HepG2 (cell line): ENCODE results near the gene NELL1. TPM values are rescaled to one million over a fixed set of nuclear protein-coding genes. Genes with fewer than 3 reads are reported as not detected.

Experiments
- ATAC-seq: fragments of 200-7000 bp; cut with Tn5 transposase; 3 replicates; pipeline ENCODE4 v1.9.1; 2020; ENCODE audit warnings: mild to moderate bottlenecking, moderate library complexity
- BruUV-seq: library from RNA; stranded (reverse); fragments of 400-500 nt; replicated peaks from 2 replicates; lab custom pipeline; 2021; lab: Mats Ljungman, UMichigan
- CTCF ChIA-PET: fragments of 300-600 bp; formaldehyde crosslinking; extraction: SDS; loops from one replicate; lab custom pipeline; 2021; ENCODE audit warnings: low total read pairs, inconsistent platforms, low intra/inter-chr PET ratio; lab: Yijun Ruan, JAX
- POLR2A ChIA-PET: fragments of 350-600 bp; sonication (Branson Sonifier 250); formaldehyde crosslinking; loops from one replicate; lab custom pipeline; 2020; ENCODE audit warnings: antibody characterized with exemption, inconsistent platforms; lab: Yijun Ruan, JAX
- DNase-seq: peaks from one replicate; pipeline ENCODE4 v3.0.0-alpha.2; 2015; ENCODE audit warnings: low spot score
- FAIRE-seq: peaks from 3 replicates; lab custom pipeline; 2011; peaks lifted over from hg19 to GRCh38; lab: Jason Lieb, UNC
- H2AFZ ChIP-seq: one replicate; pipeline ENCODE4 v1.6.1; 2011; ENCODE audit warnings: low read length, inconsistent platforms
- H3K27ac ChIP-seq: fragments of 300-600 bp; 3 replicates; pipeline ENCODE4 v1.8.0; 2011; ENCODE audit warnings: mixed run types, mild to moderate bottlenecking, mixed read lengths, low read length, inconsistent platforms; ENCODE audit not compliant: insufficient read depth; ENCODE audit errors: extremely low read length
- H3K27me3 ChIP-seq, 2 experiments: fragments of 200-600 bp in 1 of 2; 2 replicates in 1 of 2; 3 replicates in 1 of 2; pipeline versions ENCODE4 v1.6.0 to v1.8.0; 2011; ENCODE audit warnings: low read length in 2 of 2, mild to moderate bottlenecking in 2 of 2, moderate library complexity in 2 of 2, inconsistent platforms in 1 of 2; ENCODE audit not compliant: insufficient read depth in 2 of 2, control insufficient read depth in 1 of 2
- H3K36me3 ChIP-seq, 2 experiments: fragments of 200-600 bp in 1 of 2; replicated peaks in 1 of 2; 2 replicates in 1 of 2; 3 replicates in 1 of 2; pipeline versions ENCODE4 v1.5.1 to v1.8.0; 2011; ENCODE audit warnings: low read length in 2 of 2, inconsistent platforms in 1 of 2; ENCODE audit not compliant: insufficient read depth in 2 of 2, control insufficient read depth in 1 of 2
- H3K4me1 ChIP-seq: 2 replicates; pipeline ENCODE4 v1.5.1; 2012; ENCODE audit warnings: low read length, inconsistent platforms; ENCODE audit not compliant: insufficient read depth
- H3K4me2 ChIP-seq: 2 replicates; pipeline ENCODE4 v1.6.0; 2011; ENCODE audit warnings: low read depth, low read length, inconsistent platforms
- H3K4me3 ChIP-seq, 3 experiments: fragments of 200-600 bp in 1 of 3; sonication (generic), shearing (Covaris generic) in 1 of 3; replicated peaks in 1 of 3; 2 replicates each; pipeline ENCODE4 v1.5.1; 2011 to 2016; ENCODE audit warnings: low read length in 3 of 3, inconsistent platforms in 2 of 3, low read depth in 2 of 3, mild to moderate bottlenecking in 2 of 3, control low read depth in 1 of 3, mixed read lengths in 1 of 3; ENCODE audit not compliant: insufficient read depth in 1 of 3
- H3K79me2 ChIP-seq: one replicate; pipeline ENCODE4 v1.6.1; 2011; ENCODE audit warnings: low read length, inconsistent platforms; ENCODE audit not compliant: insufficient read depth
- H3K9ac ChIP-seq: 2 replicates; pipeline ENCODE4 v1.6.0; 2011; ENCODE audit warnings: mild to moderate bottlenecking, low read depth, low read length, inconsistent platforms; ENCODE audit not compliant: insufficient read depth
- H3K9me3 ChIP-seq: 2 replicates; pipeline ENCODE4 v1.5.1; 2012; ENCODE audit warnings: mild to moderate bottlenecking, low read length
- H4K20me1 ChIP-seq: 2 replicates; pipeline ENCODE4 v1.6.0; 2011; ENCODE audit warnings: inconsistent platforms, mild to moderate bottlenecking, low read length, moderate library complexity; ENCODE audit not compliant: insufficient read depth
- GFI1 ChIP-seq: sonication (generic); formaldehyde crosslinking; IDR thresholded peaks from 2 replicates; pipeline ENCODE4 v1.5.0; 2020; ENCODE audit warnings: missing genetic modification reagents, mild to moderate bottlenecking, borderline replicate concordance
- HMG20B ChIP-seq: conservative IDR thresholded peaks from 2 replicates; pipeline ENCODE4 v1.6.1; 2016; ENCODE audit warnings: missing genetic modification reagents, missing compliant biosample characterization
- HOXA3 ChIP-seq: sonication (generic); formaldehyde crosslinking; IDR thresholded peaks from 2 replicates; pipeline ENCODE4 v1.5.0; 2020; ENCODE audit warnings: missing genetic modification reagents
- MXD4 ChIP-seq: IDR thresholded peaks from 2 replicates; pipeline ENCODE4 v1.6.1; 2016; ENCODE audit warnings: mild to moderate bottlenecking, missing biosample characterization, missing genetic modification reagents
- PHF8 ChIP-seq: sonication (generic); formaldehyde crosslinking; IDR thresholded peaks from 2 replicates; pipeline ENCODE4 v1.5.0; 2020; ENCODE audit warnings: missing genetic modification reagents
- RAD51 ChIP-seq: fragments of 450-650 bp; IDR thresholded peaks from 2 replicates; pipeline ENCODE4 v1.6.1; 2016; ENCODE audit warnings: borderline replicate concordance
- SP1 ChIP-seq, 2 experiments: fragments of 450-650 bp in 1 of 2; sonication (generic) in 1 of 2; formaldehyde crosslinking in 1 of 2; IDR thresholded peaks; 2 replicates each; pipeline versions ENCODE4 v1.4.0 to v1.6.1; 2016 to 2020; ENCODE audit warnings: missing genetic modification reagents in 1 of 2
- TRIM24 ChIP-seq: sonication (generic); formaldehyde crosslinking; IDR thresholded peaks from 2 replicates; pipeline ENCODE4 v1.8.0; 2022; ENCODE audit warnings: mild to moderate bottlenecking, missing genetic modification reagents
- ZNF20 ChIP-seq: sonication (generic); formaldehyde crosslinking; IDR thresholded peaks from 2 replicates; pipeline ENCODE4 v1.4.0; 2020; ENCODE audit warnings: mild to moderate bottlenecking, moderate library complexity, missing genetic modification reagents
- ZNF224 ChIP-seq: sonication (generic); formaldehyde crosslinking; IDR thresholded peaks from 2 replicates; pipeline ENCODE4 v1.5.0; 2020; ENCODE audit warnings: mild to moderate bottlenecking, missing genetic modification reagents
- ZNF354B ChIP-seq: sonication (generic); formaldehyde crosslinking; IDR thresholded peaks from 2 replicates; pipeline ENCODE4 v1.8.0; 2022; ENCODE audit warnings: mild to moderate bottlenecking, missing genetic modification reagents
- ZNF678 ChIP-seq: sonication (generic); formaldehyde crosslinking; IDR thresholded peaks from 2 replicates; pipeline ENCODE4 v1.4.0; 2020; ENCODE audit warnings: mild to moderate bottlenecking, missing genetic modification reagents
- ZNF816 ChIP-seq: sonication (generic); formaldehyde crosslinking; IDR thresholded peaks from 2 replicates; pipeline ENCODE4 v1.8.0; 2022; ENCODE audit warnings: missing genetic modification reagents, mild to moderate bottlenecking, borderline replicate concordance
- WGBS: methylation state at CpG from one replicate; pipeline ENCODE4 v1.1.6; 2017; ENCODE audit warnings: low lambda C conversion rate; 5-methylcytosine and 5-hydroxymethylcytosine counted together
- in situ Hi-C: cut with HindIII; loops from 2 replicates; pipeline ENCODE4 v1.10.0; 2017; ENCODE audit warnings: low pct_unique_long_range_greater_than_20kb; ENCODE audit not compliant: extremely low pct_ligation_motif_present
- intact Hi-C: fragments of 100-400 bp; cut with micrococcal nuclease; formaldehyde crosslinking; loops from one replicate; pipeline ENCODE4 v1.10.0; 2022; ENCODE audit not compliant: unreplicated experiment
- polyA plus RNA-seq, 8 experiments: library from polyadenylated mRNA; depleted of rRNA in 3 of 8; stranded (reverse) in 7 of 8; unstranded in 1 of 8; fragments of >200 nt; fragmentation: Illumina TruSeq in 4 of 8; extraction: Trizol in 4 of 8; gene quantifications; 2 replicates each; pipeline versions ENCODE4 v1.2.1 to v1.2.3, GENCODE V29; 2011 to 2016; ENCODE audit warnings: low read depth in 4 of 8, missing spikeins in 1 of 8, mixed read lengths in 1 of 8; ENCODE audit not compliant: insufficient read depth in 1 of 8
- total RNA-seq, 5 experiments: library from RNA; depleted of rRNA; stranded (reverse); fragments of >200 nt; fragmentation: Illumina TruSeq; extraction: Trizol; gene quantifications; 2 replicates each; pipeline ENCODE4 v1.2.3, GENCODE V29; 2016; ENCODE audit warnings: low read depth in 1 of 5
- TF ChIP-seq, protein P1 (sequence below): sonication (generic); formaldehyde crosslinking; IDR thresholded peaks from 2 replicates; pipeline ENCODE4 v1.8.0; 2023; ENCODE audit warnings: mild to moderate bottlenecking, missing genetic modification reagents

Gene NELL1
- total and polyA plus RNA-seq, 2 of the 13 experiments (the other 11 are each of a cell fraction or from before 2014, with no cell fraction given): not detected

GRCh38 chr11:21588754-21589153, 919.4 kb downstream of the NELL1 start:
- Histone ChIP-seq H3K27me3 (no peaks in the 10 kb centered on the region), H3K4me2 (no peak overlapping the region), H3K79me2 (no peaks in the 10 kb centered on the region), H3K4me3 (no peak overlapping the region), H4K20me1 (no peaks in the 10 kb centered on the region), H3K4me1 (no peaks in the 10 kb centered on the region), H3K9me3 (peaks cover 7% of the 10 kb centered on the region; the same call in 1 of the 2 replicates), H2AFZ (no peak overlapping the region), H3K27ac (no peak overlapping the region), H3K9ac (no peak overlapping the region), H3K36me3 (no peaks in the 10 kb centered on the region)
- intact Hi-C loops (no loop called here), in situ Hi-C loops (no loop called here)
- no TSS peak for BruUV-seq
- ChIA-PET POLR2A (no interaction called here), CTCF (no interaction called here)
- TF ChIP-seq ZNF20 (CRISPR knock-in tag) (no peak), RAD51 (no peak), GFI1 (CRISPR knock-in tag) (no peak), PHF8 (no peak), MXD4 (CRISPR knock-in tag) (no peak), SP1 (IDR thresholded peaks at IDR 0.05) (no peak), SP1 (CRISPR knock-in tag; IDR thresholded peaks at IDR 0.05) (no peak), ZNF816 (CRISPR knock-in tag) (no peak), HOXA3 (CRISPR knock-in tag) (no peak), ZNF354B (CRISPR knock-in tag) (no peak), HMG20B (no peak), ZNF224 (CRISPR knock-in tag) (no peak), TRIM24 (CRISPR knock-in tag) (no peak), ZNF678 (no peak)
- TF ChIP-seq, protein P1, sequence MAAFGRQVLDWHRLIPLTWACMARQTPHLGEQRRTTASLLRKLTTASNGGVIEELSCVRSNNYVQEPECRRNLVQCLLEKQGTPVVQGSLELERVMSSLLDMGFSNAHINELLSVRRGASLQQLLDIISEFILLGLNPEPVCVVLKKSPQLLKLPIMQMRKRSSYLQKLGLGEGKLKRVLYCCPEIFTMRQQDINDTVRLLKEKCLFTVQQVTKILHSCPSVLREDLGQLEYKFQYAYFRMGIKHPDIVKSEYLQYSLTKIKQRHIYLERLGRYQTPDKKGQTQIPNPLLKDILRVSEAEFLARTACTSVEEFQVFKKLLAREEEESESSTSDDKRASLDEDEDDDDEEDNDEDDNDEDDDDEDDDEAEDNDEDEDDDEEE (CRISPR knock-in tag): no peak
- 2% methylated on average over 2 of the region's 2 CpGs for WGBS
- DNase-seq (no peak), FAIRE-seq (no peak), ATAC-seq (no peak)
